Measurements from ENCODE around the gene C2CD4D.

C2CD4D gene

DNA sequence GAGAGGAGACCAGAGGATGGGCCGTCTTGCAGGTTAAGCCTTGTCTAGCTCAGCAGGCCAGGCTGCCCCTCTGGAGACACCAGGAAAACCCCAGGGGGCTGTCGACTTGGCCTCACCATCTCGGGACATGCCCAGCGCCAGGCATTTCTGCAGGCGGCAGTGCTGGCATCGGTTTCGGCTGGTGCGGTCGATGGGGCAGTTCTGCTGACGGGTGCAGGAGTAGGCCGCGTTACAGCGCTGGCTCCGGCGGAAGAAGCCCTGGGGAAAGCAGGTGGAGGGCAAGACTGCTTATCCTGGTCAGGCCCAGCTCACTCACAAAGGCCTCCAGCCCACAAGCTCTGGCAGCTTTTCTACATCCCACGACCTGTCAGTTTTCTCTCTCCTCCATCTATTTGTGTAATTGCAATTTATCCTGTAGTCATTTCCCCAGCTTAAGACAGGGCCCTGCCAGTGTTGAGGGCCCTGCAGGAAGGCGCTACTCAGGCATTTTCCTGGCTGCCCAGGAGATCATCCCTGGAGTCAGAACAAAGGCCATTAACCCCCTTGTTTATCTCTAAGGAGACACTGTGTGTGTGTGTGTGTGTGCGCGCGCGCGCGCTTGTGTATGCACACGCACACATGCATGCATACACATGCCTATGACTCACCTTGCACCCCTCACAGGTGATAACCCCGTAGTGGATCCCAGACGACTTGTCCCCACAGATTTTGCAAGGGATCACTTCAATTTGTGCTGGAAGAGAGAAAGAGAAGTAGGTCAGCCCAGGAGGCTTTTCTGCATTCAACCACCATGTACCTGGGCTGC is 22.9 kb downstream of the C2CD4D start:
- H3K4me3 ChIP-seq (ENCODE audit: low read depth, low read length) = no peak overlapping the region
- in situ Hi-C loops (cut with HindIII; ENCODE audit: low sequenced_read_pairs) = no loop called here
- DNase-seq (ENCODE audit: low read depth) = no peak
- TF ChIP-seq, protein P1, sequence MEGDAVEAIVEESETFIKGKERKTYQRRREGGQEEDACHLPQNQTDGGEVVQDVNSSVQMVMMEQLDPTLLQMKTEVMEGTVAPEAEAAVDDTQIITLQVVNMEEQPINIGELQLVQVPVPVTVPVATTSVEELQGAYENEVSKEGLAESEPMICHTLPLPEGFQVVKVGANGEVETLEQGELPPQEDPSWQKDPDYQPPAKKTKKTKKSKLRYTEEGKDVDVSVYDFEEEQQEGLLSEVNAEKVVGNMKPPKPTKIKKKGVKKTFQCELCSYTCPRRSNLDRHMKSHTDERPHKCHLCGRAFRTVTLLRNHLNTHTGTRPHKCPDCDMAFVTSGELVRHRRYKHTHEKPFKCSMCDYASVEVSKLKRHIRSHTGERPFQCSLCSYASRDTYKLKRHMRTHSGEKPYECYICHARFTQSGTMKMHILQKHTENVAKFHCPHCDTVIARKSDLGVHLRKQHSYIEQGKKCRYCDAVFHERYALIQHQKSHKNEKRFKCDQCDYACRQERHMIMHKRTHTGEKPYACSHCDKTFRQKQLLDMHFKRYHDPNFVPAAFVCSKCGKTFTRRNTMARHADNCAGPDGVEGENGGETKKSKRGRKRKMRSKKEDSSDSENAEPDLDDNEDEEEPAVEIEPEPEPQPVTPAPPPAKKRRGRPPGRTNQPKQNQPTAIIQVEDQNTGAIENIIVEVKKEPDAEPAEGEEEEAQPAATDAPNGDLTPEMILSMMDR (IDR thresholded peaks at IDR 0.05; ENCODE audit: low read depth, low read length, missing control alignments) = no peak

DNA sequence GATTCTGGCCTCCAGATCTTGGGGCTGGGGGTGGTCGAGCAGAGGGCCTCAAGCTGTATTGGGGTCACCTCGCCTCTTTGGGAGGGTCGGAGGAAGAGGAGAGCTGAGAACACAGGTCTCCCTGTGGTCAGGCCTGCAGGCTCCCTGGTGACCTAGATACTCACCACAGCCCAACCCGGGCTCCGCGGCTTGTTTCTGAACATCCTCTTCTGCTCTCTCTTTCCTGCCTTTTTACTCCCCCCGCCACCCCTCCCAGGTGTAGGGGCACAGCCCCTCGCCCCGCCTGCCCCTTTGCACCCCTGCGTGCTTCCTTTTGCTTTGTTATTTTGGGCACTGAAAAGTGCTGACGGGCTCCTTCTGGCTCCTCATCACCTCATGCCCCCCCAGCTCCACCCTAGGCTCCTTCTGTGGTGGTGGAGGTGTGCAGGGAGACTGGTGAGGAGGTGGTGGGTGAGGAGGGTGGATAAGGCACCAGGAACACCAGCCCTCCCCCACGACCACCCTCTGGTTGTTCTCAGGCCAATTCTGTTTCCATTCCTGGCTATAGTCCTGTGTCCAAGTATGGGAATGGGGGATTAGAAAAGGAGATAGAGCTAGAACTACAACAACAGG is 23.8 kb downstream of the C2CD4D start:
- no peak overlapping the region for H3K4me3 ChIP-seq (ENCODE audit: low read depth, low read length)
- no peak for DNase-seq (ENCODE audit: low read depth)

DNA sequence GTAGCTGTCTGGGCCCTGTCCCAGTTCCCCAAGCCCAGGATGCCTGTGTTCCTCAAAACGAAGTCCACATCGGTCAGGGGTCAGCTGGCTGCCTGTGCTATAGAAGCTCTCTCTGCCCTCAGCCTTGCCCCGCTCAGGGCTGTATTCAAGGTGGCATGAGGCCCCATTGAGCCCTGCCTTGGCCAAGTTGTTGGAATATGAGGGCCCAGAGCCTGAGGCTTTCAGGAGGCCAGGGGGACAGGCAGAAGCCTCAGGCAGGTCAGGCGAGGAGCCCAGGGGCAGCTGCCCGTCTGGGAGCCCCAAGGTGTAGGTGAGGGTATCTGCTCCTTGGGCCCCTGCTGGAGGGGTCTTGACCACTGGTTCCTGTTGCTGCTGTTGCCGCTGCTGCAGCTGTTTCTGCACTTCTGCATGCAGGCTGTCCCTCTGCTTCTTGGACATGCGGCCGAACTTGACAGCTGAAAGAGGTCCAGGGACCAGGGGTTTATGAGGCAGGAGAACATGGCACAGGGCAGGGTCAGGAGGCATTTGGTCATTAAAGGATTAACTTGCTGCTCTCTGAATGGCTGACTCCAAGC is 24.6 kb downstream of the C2CD4D start:
- H3K4me3 ChIP-seq (ENCODE audit: low read depth, low read length) = no peak overlapping the region
- TF ChIP-seq, protein P1 (IDR thresholded peaks at IDR 0.05; ENCODE audit: low read depth, low read length, missing control alignments) = no peak
- in situ Hi-C loops (cut with HindIII; ENCODE audit: low sequenced_read_pairs) = no loop called here
- DNase-seq (ENCODE audit: low read depth) = no peak

More for the DNA sequence above, 23.8 kb downstream of the C2CD4D start:
- TF ChIP-seq, protein P1 (IDR thresholded peaks at IDR 0.05; ENCODE audit: low read depth, low read length, missing control alignments) = no peak
- in situ Hi-C loops (cut with HindIII; ENCODE audit: low sequenced_read_pairs) = no loop called here

- in situ Hi-C loops (cut with HindIII; ENCODE audit: low sequenced_read_pairs) = no loop called here
- TF ChIP-seq, protein P1 (IDR thresholded peaks at IDR 0.05; ENCODE audit: low read depth, low read length, missing control alignments) = no peak
- DNase-seq (ENCODE audit: low read depth) = no peak
- no peak overlapping the region for H3K4me3 ChIP-seq (ENCODE audit: low read depth, low read length)
Observed at GRCh38 chr1:151814426-151814825, 25.2 kb downstream of the C2CD4D start.

GRCh38 chr1:151813271-151813977 is 26.2 kb downstream of the C2CD4D start:
- in situ Hi-C loops (cut with HindIII; ENCODE audit: low sequenced_read_pairs) = no loop called here
- no peak for DNase-seq (ENCODE audit: low read depth)
- H3K4me3 ChIP-seq (ENCODE audit: low read depth, low read length) = no peak overlapping the region
- TF ChIP-seq, protein P1 (IDR thresholded peaks at IDR 0.05; ENCODE audit: low read depth, low read length, missing control alignments) = no peak

GRCh38 chr1:151811181-151811580 is 28.4 kb downstream of the C2CD4D start:
- no peak overlapping the region for H3K4me3 ChIP-seq (ENCODE audit: low read depth, low read length)
- DNase-seq (ENCODE audit: low read depth) = no peak
- TF ChIP-seq, protein P1 (IDR thresholded peaks at IDR 0.05; ENCODE audit: low read depth, low read length, missing control alignments) = no peak
- in situ Hi-C loops (cut with HindIII; ENCODE audit: low sequenced_read_pairs) = no loop called here

Data from astrocyte of the cerebellum (primary cell).